GM06990 (cell line): Measurements from ENCODE around the gene DIP2B.

Source experiments
- DNase-seq: peaks from one replicate; pipeline ENCODE4 v3.0.0-alpha.2; 2011; ENCODE audit not compliant: insufficient read length; ENCODE audit errors: extremely low read depth
- H3K27me3 ChIP-seq: replicated peaks from 2 replicates; pipeline ENCODE4 v1.6.0; 2011; ENCODE audit warnings: low read length; ENCODE audit not compliant: control insufficient read depth, insufficient read depth
- H3K36me3 ChIP-seq: 2 replicates; pipeline ENCODE4 v1.5.1; 2011; ENCODE audit warnings: low read length; ENCODE audit not compliant: control insufficient read depth, insufficient read depth
- H3K4me3 ChIP-seq: replicated peaks from 2 replicates; pipeline ENCODE4 v1.5.1; 2011; ENCODE audit warnings: low read depth, mild to moderate bottlenecking, control low read depth, low read length
- CTCF ChIP-seq: IDR thresholded peaks from 2 replicates; pipeline ENCODE4 v1.5.1; 2011; ENCODE audit warnings: low read length, control low read depth, mild to moderate bottlenecking, inconsistent platforms; ENCODE audit not compliant: insufficient read depth, poor library complexity, severe bottlenecking

Gene DIP2B

GRCh38 chr12:50778663-50779590 lies 274.1 kb downstream of the DIP2B start:
- no peak for TF ChIP-seq CTCF
- Histone ChIP-seq H3K4me3 (no peak overlapping the region), H3K36me3 (no peaks in the 10 kb centered on the region; the same call in none of the 2 replicates), H3K27me3 (no peaks in the 10 kb centered on the region)
- DNase-seq, result no peak

- H3K4me3 ChIP-seq, result no peak overlapping the region
- TF ChIP-seq CTCF, result no peak
- no peaks in the 10 kb centered on the region; the same call in none of the 2 replicates for H3K36me3 ChIP-seq
- DNase-seq, result no peak
- no peaks in the 10 kb centered on the region for H3K27me3 ChIP-seq
These were observed 275.2 kb downstream of the DIP2B start for GRCh38 chr12:50780013-50780412.

- Histone ChIP-seq H3K4me3 (no peak overlapping the region), H3K36me3 (no peaks in the 10 kb centered on the region; the same call in none of the 2 replicates), H3K27me3 (no peaks in the 10 kb centered on the region)
- TF ChIP-seq CTCF, result no peak
- DNase-seq, result no peak
These were observed 279.7 kb downstream of the DIP2B start for GRCh38 chr12:50784501-50784900.

GRCh38 chr12:50785406-50786001 lies 280.7 kb downstream of the DIP2B start:
- TF ChIP-seq CTCF, result no peak
- no peaks in the 10 kb centered on the region; the same call in none of the 2 replicates for H3K36me3 ChIP-seq
- DNase-seq, result no peak
- no peaks in the 10 kb centered on the region for H3K27me3 ChIP-seq
- no peak overlapping the region for H3K4me3 ChIP-seq

GRCh38 chr12:50786498-50787231 lies 281.9 kb downstream of the DIP2B start:
- Histone ChIP-seq H3K27me3 (no peaks in the 10 kb centered on the region), H3K36me3 (no peaks in the 10 kb centered on the region; the same call in 1 of the 2 replicates), H3K4me3 (no peak overlapping the region)
- no peak for DNase-seq
- no peak for TF ChIP-seq CTCF
